Rectal smooth muscle tissue (tissue), 1 donor: ENCODE measurements around the gene METTL1.
A peak's percentile ranks its signal among the peaks of the same experiment; 100 is the strongest.

Source experiments
- H3K27ac ChIP-seq: one replicate; pipeline ENCODE4 v1.7.0; 2013; ENCODE audit warnings: low read depth, low read length, inconsistent platforms
- H3K27me3 ChIP-seq: one replicate; pipeline ENCODE4 v1.7.0; 2013; ENCODE audit warnings: low read length; ENCODE audit not compliant: control insufficient read depth, insufficient read depth
- H3K36me3 ChIP-seq: one replicate; pipeline ENCODE4 v1.7.0; 2013; ENCODE audit warnings: low read length; ENCODE audit not compliant: control insufficient read depth, insufficient read depth
- H3K4me1 ChIP-seq: one replicate; pipeline ENCODE4 v1.7.0; 2013; ENCODE audit warnings: low read length; ENCODE audit not compliant: control insufficient read depth, insufficient read depth
- H3K4me3 ChIP-seq: one replicate; pipeline ENCODE4 v1.7.0; 2013; ENCODE audit warnings: low read length
- H3K9ac ChIP-seq: one replicate; pipeline ENCODE4 v1.7.0; 2013; ENCODE audit warnings: low read length

Gene METTL1

DNA sequence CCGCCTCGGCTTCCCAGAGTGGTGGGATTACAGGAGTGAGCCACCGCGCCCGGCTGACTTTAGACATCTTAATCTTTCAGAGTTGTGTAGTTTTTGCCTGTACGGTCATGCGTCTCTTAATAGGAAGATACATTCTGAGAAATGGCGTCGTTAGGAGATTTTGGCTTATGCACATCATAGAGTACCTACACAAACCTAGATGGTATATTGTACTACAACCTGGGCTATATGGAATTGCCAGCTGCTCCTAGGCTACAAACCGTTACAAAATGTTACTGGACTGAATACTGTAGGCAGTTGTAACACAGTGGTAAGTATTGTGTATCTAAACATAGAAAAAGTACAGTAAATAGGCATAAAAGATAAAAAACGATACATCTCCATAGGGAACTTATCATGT lies 12.0 kb upstream of the METTL1 start:
- Histone ChIP-seq H3K27me3 (no peaks in the 10 kb centered on the region), H3K27ac (no peak overlapping the region), H3K4me1 (peaks cover 3% of the 10 kb centered on the region), H3K9ac (no peak overlapping the region), H3K36me3 (peaks cover 17% of the 10 kb centered on the region), H3K4me3 (peak overlapping the region; percentile 6)

DNA sequence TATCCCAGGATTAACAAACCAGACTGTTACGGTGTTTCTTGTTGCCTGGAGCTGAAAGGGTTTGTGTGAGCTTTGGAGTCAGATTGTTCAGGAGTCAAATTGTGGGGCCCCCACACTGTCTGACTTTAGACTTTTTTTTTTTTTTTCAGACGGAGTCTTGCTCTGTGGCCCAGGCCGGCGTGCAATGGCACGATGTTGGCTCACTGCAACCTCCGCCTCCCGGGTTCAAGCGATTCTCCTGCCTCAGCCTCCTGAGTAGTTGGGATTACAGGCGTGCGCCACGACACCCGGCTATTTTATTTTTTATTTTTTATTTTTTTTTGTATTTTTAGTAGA lies 11.5 kb upstream of the METTL1 start:
- H3K9ac ChIP-seq: no peak overlapping the region
- no peak overlapping the region for H3K27ac ChIP-seq
- H3K4me3 ChIP-seq: peak overlapping the region; percentile 99
- no peaks in the 10 kb centered on the region for H3K27me3 ChIP-seq
- peaks cover 3% of the 10 kb centered on the region for H3K4me1 ChIP-seq
- peaks cover 17% of the 10 kb centered on the region for H3K36me3 ChIP-seq

DNA sequence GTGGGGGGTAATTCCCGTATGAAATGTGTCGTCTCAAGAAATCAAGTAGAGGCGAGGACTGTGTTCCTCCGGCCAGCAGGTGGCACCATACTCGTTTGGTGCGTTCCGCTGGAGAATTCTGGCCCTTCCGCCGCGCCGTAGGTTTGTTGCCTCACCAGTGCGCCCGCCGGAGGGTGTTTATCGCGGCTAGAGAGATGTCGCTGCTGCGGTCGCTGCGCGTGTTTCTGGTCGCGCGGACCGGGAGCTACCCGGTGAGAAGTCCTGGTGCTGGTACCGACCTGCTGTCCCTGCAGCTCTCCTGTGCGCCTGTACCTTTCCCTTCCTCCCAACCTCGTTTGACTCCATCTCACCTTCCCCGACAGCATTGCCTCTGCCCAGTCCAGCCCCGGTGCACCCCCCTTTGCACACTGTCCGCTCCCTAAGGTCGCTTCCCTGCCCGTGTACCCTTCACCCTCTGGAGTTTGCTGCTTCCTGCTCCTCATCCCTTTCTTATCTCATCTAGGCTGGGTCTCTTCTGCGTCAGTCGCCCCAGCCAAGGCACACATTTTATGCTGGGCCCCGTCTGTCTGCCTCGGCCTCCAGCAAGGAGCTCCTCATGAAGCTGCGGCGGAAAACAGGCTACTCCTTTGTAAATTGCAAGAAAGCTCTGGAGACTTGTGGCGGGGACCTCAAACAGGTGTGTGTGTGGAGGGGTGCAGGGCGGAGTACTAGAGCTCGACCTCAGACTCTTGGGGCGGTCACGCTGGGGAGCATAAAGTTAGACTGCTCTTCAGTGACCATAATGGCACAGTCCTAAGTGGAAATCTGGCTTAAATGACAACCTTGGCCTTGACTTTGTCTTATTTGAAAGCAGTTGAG lies 10.9 kb upstream of the METTL1 start, which contains the start of gene TSFM:
Gene TSFM, plus strand, starts transcription at position 180 of the 858 bp plus-strand sequence. Its CDS starts 15 bp downstream, at position 195.
- Histone ChIP-seq H3K27ac (peak within 1 kb of the TSS; percentile 64), H3K4me3 (peak within 1 kb of the TSS; percentile 99), H3K27me3 (no peaks in the 10 kb centered on the region), H3K9ac (peak within 1 kb of the TSS; percentile 68), H3K4me1 (peaks cover 3% of the 10 kb centered on the region), H3K36me3 (peaks cover 17% of the 10 kb centered on the region)

DNA sequence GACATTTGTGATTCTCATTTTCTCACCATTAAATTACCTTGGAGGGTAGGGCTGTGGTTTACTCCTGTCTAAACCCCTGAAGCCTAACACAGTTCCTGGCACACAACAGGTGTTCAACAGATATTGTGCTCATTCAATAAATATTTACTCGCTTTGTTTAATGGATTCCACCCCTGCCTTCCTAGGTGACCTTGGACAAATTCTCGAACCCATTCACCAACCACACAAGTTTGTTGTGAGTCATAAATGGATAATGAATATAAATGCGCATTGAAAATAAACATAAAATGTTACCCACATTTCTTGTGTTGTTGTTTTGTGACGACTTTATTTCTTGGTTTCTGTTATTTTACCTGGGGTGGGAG lies 10.3 kb upstream of the METTL1 start:
- H3K4me1 ChIP-seq: peaks cover 3% of the 10 kb centered on the region
- H3K27me3 ChIP-seq: no peaks in the 10 kb centered on the region
- H3K36me3 ChIP-seq: peaks cover 14% of the 10 kb centered on the region
- no peak overlapping the region for H3K27ac ChIP-seq
- no peak overlapping the region for H3K9ac ChIP-seq
- no peak overlapping the region for H3K4me3 ChIP-seq

DNA sequence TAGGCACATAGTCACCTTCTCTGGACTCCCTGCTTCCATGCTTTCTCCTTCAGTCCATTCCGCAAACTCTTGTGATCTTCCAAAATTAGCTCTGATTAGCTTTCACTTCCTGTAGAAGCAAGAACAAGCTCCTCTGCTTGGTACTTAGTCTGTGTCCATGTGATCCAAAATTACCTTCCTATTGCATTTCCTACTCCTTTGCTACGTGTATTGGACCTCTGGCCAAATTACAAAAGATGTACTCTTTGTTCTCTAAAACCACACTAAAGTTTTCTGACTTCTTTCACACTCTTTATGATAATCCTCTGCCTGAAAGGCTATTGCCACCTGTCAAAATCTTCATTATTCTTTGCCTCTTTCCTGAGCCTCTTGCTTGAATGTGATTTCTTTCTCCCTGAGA lies 9.9 kb upstream of the METTL1 start:
- Histone ChIP-seq H3K4me1 (peaks cover 3% of the 10 kb centered on the region), H3K9ac (no peak overlapping the region), H3K27me3 (no peaks in the 10 kb centered on the region), H3K27ac (no peak overlapping the region), H3K4me3 (no peak overlapping the region), H3K36me3 (peaks cover 10% of the 10 kb centered on the region)

DNA sequence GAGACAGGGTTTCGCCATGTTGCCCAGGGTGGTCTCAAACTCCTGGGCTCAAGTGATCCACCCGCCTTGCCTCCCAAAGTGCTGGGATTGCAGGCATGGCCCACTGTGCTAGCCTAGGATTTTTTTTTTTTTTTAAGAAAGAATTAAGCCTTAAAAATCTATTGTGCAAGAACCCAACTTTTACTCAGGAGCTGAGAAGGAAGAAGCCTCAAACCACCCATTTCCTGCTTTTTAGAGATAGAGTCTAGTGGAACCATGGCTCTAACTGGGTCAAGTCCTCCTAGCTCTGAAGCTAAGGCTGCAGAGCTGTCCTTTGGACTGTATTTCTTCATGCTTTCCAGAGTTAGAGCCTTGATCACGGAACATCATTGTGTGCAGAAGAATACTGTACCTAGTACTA lies 9.3 kb upstream of the METTL1 start:
- H3K4me3 ChIP-seq: no peak overlapping the region
- peaks cover 3% of the 10 kb centered on the region for H3K4me1 ChIP-seq
- no peaks in the 10 kb centered on the region for H3K27me3 ChIP-seq
- no peak overlapping the region for H3K9ac ChIP-seq
- H3K36me3 ChIP-seq: peaks cover 9% of the 10 kb centered on the region
- no peak overlapping the region for H3K27ac ChIP-seq

DNA sequence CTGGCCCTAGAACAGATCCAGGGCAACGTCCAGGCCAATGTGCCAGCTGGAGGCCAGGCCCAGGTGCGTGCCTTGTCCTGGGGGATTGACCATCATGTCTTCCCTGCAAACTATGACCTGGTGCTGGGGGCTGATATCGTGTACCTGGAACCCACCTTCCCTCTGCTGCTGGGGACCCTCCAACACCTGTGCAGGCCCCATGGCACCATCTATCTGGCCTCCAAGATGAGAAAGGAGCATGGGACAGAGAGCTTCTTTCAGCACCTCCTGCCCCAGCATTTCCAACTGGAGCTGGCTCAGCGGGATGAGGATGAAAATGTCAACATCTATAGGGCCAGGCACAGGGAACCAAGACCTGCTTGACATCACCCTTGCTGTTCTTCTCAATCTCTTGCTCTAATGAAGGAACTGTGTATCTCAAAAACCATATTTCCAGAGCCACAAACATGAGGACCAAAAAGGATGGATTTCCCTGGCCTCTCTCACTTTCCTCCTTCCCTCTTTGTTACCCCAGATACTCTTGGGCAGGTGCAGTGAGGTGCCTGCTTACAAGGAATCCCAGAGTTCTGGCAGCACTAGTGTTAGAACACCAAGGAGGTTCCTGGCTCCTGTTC lies 8.5 kb upstream of the METTL1 start:
- Histone ChIP-seq H3K9ac (no peak overlapping the region), H3K27ac (no peak overlapping the region), H3K27me3 (no peaks in the 10 kb centered on the region), H3K36me3 (peaks cover 3% of the 10 kb centered on the region), H3K4me3 (no peak overlapping the region), H3K4me1 (peaks cover 3% of the 10 kb centered on the region)

DNA sequence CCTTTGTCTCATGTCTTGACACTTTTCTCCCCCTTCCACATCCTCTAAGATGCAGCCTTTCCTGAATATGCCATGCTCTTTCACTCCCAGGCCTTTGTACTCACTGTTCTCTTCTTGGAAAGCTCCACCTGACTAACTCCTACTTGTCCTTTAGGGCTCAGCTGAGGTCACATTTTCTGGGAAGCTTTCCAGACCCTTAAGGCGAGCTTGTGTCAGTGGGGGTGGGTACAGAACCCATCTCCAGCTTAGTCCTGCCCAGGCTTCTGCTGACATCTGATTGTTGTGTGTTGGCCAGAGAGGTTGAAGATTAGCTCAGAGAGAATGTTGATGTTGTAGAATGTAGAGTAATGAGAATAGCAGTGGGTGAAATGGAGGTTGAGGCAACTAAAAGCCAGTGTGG lies 7.8 kb upstream of the METTL1 start:
- no peak overlapping the region for H3K27ac ChIP-seq
- H3K9ac ChIP-seq: no peak overlapping the region
- no peak overlapping the region for H3K4me3 ChIP-seq
- H3K4me1 ChIP-seq: peaks cover 3% of the 10 kb centered on the region
- H3K36me3 ChIP-seq: peaks cover 3% of the 10 kb centered on the region
- H3K27me3 ChIP-seq: no peaks in the 10 kb centered on the region

DNA sequence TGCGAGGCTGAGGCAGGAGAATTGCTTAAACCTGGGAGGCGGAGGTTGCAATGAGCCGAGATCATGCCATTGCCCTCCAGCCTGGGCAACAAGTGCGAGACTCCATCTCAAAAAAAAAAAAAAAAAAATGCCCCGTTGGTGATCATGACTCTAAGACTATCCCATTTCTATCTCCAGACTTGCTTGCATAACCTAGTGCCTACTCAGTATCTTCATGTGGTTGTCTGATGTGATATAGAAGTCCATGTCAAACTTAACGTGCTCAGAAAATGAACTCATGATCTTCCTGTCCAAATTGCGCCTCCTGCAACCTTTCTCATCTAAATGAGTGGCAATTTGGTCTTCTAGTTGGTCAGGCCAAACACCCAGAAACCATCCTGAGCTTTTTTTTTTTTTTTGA lies 6.0 kb upstream of the METTL1 start:
- Histone ChIP-seq H3K27ac (no peak overlapping the region), H3K9ac (no peak overlapping the region), H3K27me3 (no peaks in the 10 kb centered on the region), H3K4me3 (no peak overlapping the region), H3K4me1 (no peaks in the 10 kb centered on the region), H3K36me3 (peaks cover 3% of the 10 kb centered on the region)

DNA sequence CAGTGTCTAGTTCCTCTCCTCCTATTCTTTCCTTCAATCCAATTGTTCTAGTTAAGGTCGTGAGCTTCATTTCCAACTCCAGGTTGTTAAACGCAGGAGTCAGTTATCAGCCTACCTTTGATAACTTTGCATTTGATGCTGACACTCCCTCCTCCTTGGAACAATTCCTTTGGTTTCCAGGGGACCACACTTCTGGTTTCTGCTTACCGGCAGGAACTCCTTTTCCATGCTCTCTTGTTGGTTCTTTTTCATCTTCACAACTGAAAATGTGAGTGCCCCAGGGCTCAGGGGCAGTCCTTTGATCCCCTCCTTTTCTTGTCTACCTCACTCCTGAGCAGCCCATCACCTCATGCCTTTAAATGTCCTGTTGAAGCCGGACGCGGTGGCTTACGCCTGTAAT lies 5.5 kb upstream of the METTL1 start:
- no peaks in the 10 kb centered on the region for H3K4me1 ChIP-seq
- H3K9ac ChIP-seq: no peak overlapping the region
- no peak overlapping the region for H3K4me3 ChIP-seq
- H3K36me3 ChIP-seq: peaks cover 3% of the 10 kb centered on the region
- H3K27ac ChIP-seq: no peak overlapping the region
- H3K27me3 ChIP-seq: no peaks in the 10 kb centered on the region

DNA sequence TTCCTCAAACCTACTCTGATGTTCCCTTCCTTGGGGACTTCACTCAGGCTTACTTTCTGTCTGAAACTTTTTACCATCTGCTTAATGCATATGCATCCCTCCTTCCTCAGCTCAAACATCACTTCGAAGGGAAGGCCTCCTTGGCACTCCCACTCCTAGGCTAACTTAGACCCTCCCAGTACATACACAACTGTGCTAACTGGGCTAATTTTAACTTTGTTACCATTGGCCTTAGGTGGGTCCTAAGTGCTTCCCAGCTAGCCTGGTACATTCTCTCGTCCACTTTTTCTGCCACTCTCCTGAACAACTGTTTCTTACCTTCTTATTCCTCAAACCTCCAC lies 4.3 kb upstream of the METTL1 start:
- H3K9ac ChIP-seq: no peak overlapping the region
- H3K36me3 ChIP-seq: peaks cover 3% of the 10 kb centered on the region
- no peak overlapping the region for H3K27ac ChIP-seq
- peaks cover 2% of the 10 kb centered on the region for H3K4me1 ChIP-seq
- H3K4me3 ChIP-seq: no peak overlapping the region
- no peaks in the 10 kb centered on the region for H3K27me3 ChIP-seq

DNA sequence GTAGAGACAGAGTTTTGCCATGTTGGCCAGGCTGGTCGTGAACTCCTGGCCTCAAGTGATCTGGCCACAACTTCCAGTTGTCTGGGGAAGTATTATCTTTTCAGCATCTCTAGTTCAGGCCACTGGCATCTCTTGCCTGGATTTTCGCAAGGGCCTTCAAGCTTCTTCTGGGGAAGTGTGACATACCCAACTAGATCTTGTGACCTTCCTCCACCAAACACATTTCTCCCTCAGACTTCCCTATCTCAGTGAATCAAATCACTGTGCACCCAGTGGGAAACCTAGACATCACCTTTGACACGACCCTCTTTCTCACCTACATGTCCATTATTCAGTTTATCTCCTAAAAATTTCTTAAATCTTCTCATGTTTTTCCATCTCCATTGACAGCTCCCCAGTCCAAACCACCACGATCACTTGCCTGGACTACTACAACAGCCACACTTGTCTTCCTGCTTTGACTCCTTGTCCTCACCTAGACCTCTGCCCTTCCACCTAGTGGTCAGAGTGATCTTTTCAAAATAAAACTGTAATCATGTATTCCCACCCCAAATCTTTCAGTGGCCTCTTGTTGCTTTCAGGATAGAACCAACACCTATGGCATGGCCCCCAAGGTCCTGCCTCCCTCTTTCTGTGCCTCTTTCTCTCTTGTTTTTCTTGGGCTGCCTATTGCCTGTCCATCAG lies 3.8 kb upstream of the METTL1 start:
- peaks cover 3% of the 10 kb centered on the region for H3K4me1 ChIP-seq
- no peak overlapping the region for H3K27ac ChIP-seq
- H3K36me3 ChIP-seq: peaks cover 3% of the 10 kb centered on the region
- no peak overlapping the region for H3K4me3 ChIP-seq
- H3K27me3 ChIP-seq: no peaks in the 10 kb centered on the region
- no peak overlapping the region for H3K9ac ChIP-seq
